ENCODE measurements around the gene RSPRY1.

Gene RSPRY1

DNA sequence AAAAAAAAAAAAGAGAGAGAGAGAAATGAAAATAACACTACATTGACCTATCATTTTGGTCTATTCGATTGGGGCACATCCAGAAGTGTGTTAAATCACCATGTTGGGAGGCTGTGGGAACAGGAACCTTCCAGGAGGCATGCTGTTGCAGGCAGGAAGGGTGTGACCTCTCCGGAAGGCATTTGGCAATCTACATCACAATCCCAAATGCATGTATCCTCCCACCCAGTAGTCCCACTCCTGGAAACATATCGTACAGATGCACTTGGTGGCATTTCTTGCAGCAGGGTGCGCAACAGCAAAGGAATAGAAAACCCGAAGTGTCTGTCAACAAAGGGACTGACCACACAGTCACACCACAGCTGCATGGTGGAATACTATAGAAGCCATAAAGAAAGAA, 90.5 kb downstream of the RSPRY1 start:
- no peak for DNase-seq (ENCODE audit: extremely low read depth, low read depth)
- TF ChIP-seq, protein P1, sequence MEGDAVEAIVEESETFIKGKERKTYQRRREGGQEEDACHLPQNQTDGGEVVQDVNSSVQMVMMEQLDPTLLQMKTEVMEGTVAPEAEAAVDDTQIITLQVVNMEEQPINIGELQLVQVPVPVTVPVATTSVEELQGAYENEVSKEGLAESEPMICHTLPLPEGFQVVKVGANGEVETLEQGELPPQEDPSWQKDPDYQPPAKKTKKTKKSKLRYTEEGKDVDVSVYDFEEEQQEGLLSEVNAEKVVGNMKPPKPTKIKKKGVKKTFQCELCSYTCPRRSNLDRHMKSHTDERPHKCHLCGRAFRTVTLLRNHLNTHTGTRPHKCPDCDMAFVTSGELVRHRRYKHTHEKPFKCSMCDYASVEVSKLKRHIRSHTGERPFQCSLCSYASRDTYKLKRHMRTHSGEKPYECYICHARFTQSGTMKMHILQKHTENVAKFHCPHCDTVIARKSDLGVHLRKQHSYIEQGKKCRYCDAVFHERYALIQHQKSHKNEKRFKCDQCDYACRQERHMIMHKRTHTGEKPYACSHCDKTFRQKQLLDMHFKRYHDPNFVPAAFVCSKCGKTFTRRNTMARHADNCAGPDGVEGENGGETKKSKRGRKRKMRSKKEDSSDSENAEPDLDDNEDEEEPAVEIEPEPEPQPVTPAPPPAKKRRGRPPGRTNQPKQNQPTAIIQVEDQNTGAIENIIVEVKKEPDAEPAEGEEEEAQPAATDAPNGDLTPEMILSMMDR (IDR thresholded peaks at IDR 0.05; ENCODE audit: low read depth, low read length), result no peak

DNA sequence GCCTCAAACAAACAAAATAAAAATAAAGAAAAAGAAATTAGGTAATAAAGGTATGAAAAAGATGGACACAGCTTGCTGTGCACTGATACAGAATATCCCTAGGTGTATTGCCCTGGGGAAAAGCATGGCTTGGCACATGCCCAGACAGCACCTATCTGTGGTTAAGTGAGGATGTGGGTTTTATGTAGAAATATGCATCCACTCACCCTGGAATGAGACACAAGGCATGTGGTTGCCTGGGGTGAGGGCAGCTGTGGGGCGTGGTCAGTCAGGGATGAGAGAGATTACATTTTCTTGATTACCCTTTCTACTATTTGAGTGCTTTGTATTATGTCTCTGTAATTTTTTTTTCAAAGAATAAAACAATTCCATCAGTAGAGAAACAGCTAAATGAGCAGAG, 91.5 kb downstream of the RSPRY1 start:
- DNase-seq (ENCODE audit: extremely low read depth, low read depth), result no peak
- TF ChIP-seq, protein P1 (IDR thresholded peaks at IDR 0.05; ENCODE audit: low read depth, low read length), result no peak

DNA sequence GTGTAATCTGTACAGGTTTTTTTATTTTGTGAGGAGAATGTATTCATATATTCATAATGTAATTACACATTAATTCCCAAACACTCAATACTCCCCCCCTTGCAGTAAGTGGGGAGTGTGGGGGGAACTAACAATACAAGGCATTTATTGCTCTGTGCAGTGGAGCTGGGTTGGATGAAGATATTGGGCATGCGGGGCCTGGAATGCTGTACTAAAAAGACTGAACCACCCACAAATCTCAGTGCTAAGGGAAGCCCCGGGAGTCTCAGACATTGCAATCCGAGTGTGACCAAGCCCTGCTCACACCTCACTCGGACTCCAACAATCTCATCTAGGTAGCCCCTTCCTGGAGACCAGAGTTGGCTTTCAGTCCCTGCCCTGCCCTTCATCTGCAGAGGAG, 92.4 kb downstream of the RSPRY1 start:
- TF ChIP-seq, protein P1 (IDR thresholded peaks at IDR 0.05; ENCODE audit: low read depth, low read length), result no peak
- no peak for DNase-seq (ENCODE audit: extremely low read depth, low read depth)

DNA sequence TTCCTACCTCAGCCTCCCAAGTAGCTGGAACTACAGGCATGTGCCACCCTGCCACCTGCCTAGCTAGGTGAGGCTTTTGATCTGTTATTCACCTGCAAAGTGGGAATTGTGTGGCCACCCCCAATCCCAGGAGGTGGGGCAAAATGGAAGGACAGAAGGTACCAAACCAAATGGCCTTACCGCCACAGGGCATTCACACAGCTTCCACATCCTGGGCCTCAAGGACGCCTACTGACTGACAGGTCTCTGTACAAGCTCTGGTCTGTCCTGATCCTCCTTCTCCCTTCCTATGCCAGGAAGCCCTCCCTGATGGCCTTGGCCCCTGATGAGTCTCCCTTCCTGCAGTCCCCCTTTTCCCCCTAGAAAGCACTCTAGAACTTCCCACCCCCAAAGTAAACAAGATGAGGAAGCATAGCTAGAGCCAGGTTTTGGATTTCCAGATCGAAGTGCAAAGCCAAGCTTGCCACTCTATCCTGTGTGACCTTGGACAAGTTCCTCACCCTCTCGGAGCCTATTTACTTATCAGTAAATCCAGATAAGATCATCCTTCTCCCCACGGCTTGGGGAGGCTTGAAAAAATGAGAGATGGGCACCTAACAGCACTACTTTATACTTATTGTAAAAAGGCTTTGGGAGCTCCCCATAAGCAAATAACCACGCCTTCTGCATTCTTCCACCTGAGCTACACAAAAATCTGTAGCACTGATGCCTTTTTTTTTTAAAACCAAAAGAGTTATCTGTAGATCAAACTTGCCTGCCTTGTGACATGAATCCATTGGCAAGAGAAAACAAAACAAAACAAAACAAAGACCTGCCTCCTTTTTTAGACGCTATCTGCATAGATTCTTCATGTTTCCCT, 93.9 kb downstream of the RSPRY1 start:
- TF ChIP-seq, protein P1 (IDR thresholded peaks at IDR 0.05; ENCODE audit: low read depth, low read length), result no peak
- DNase-seq (ENCODE audit: extremely low read depth, low read depth), result no peak

DNA sequence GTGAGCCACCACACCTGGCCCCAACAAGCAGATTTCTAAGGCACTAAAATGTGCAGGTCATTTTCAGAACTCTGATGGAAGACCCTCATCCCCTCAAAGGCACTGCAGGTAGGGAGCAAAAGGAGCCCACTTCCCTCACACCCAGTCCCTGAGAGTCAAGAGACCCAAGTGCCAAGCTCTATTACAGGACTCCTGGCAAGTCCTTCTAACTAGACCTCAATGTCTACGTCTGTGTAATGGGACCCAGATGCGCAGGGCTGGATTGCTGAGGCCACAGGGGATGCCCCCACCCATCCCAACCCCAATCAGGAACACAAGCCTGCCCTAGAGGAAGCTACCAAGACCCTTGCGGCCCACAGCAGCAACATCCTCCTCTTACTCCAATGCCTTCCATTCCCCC, 95.7 kb downstream of the RSPRY1 start:
- DNase-seq (ENCODE audit: extremely low read depth, low read depth), result no peak
- TF ChIP-seq, protein P1 (IDR thresholded peaks at IDR 0.05; ENCODE audit: low read depth, low read length), result no peak

DNA sequence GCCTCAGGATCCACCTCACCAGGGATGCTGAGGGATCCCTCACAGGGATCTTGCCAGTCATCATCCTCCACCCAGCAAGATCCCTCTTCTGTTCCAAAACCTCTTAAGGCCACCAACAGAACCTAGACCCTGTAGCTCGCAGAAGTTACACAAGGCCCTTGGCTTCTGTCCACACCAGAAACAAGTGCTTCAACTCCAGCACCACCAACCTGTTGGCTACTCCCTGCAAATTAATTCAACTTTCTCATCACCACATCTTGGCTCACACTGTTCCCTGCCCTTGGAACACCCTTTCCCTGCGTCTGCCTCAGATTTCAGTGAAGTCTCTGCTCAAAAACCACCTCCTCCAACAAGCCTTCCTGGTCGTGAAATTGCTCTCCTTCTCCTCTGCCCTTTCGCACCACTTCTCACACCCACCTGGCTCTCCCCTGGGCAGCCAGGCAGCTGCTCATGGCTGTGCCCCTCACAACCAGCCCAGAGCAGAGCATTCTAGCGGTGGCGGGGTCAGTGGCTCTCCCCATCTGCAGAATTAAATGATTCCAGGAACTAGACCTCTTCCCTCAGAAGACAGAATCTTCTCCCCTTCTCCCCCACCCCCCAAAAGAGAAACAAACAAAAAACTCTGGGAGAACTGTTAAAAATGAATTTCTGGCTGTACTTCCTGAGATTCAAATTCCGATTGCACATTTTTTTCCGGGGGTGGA, 96.5 kb downstream of the RSPRY1 start:
- DNase-seq (ENCODE audit: extremely low read depth, low read depth), result no peak
- TF ChIP-seq, protein P1 (IDR thresholded peaks at IDR 0.05; ENCODE audit: low read depth, low read length), result no peak
